Stimulated activated effector memory CD8-positive, alpha-beta T cell treated with anti-CD3 and anti-CD28 coated beads, Interleukin-12 subunit alpha, Interleukin-12 subunit beta, amount 100 ng/mL, for 72 hours (primary cell): ENCODE data around the gene SLC5A12.

ENCODE experiments used
- ATAC-seq: fragments of 150-1000 bp; cut with Tn5 transposase; 2 replicates; pipeline ENCODE4 v1.10.0; 2021
- DNase-seq, 2 donors: peaks; one replicate each; pipeline ENCODE4 v3.0.0; 2021 to 2022; ENCODE audit warnings: low spot score in 2 of 2
- H3K27ac Mint-ChIP-seq: one replicate; pipeline ENCODE4 v1.8.0; 2022; ENCODE audit warnings: mild to moderate bottlenecking, mixed read lengths
- H3K36me3 Mint-ChIP-seq: one replicate; pipeline ENCODE4 v1.8.0; 2022; ENCODE audit warnings: mild to moderate bottlenecking, mixed read lengths
- H3K4me1 Mint-ChIP-seq: one replicate; pipeline ENCODE4 v1.8.0; 2022; ENCODE audit warnings: mixed read lengths
- H3K4me3 Mint-ChIP-seq: one replicate; pipeline ENCODE4 v1.8.0; 2022; ENCODE audit warnings: mild to moderate bottlenecking, mixed read lengths
- H3K9me3 Mint-ChIP-seq: one replicate; pipeline ENCODE4 v1.8.0; 2022; ENCODE audit warnings: mixed read lengths

Gene SLC5A12

GRCh38 chr11:26632691-26633159 lies 89.1 kb downstream of the SLC5A12 start:
- H3K4me1 Mint-ChIP-seq, result no peaks in the 10 kb centered on the region
- H3K4me3 Mint-ChIP-seq, result no peak overlapping the region
- ATAC-seq (no peak), DNase-seq (no peak)
- no peaks in the 10 kb centered on the region for H3K36me3 Mint-ChIP-seq
- peaks cover 13% of the 10 kb centered on the region for H3K9me3 Mint-ChIP-seq
- H3K27ac Mint-ChIP-seq, result no peak overlapping the region

- ATAC-seq (no peak), DNase-seq (no peak)
- Mint-ChIP-seq H3K9me3 (peaks cover 21% of the 10 kb centered on the region), H3K36me3 (no peaks in the 10 kb centered on the region), H3K4me3 (no peak overlapping the region), H3K27ac (no peak overlapping the region), H3K4me1 (no peaks in the 10 kb centered on the region)
Observed at GRCh38 chr11:26626346-26626745, 95.5 kb downstream of the SLC5A12 start.

GRCh38 chr11:26623076-26623659 lies 98.7 kb downstream of the SLC5A12 start:
- ATAC-seq, result no peak

GRCh38 chr11:26622181-26622580 lies 99.7 kb downstream of the SLC5A12 start:
- Mint-ChIP-seq H3K36me3 (no peaks in the 10 kb centered on the region), H3K27ac (no peak overlapping the region), H3K4me1 (no peaks in the 10 kb centered on the region), H3K9me3 (peaks cover 25% of the 10 kb centered on the region), H3K4me3 (no peak overlapping the region)
- DNase-seq (no peak), ATAC-seq (no peak)

More at GRCh38 chr11:26623076-26623659, 98.7 kb downstream of the SLC5A12 start:
- Mint-ChIP-seq H3K4me1 (no peaks in the 10 kb centered on the region), H3K27ac (no peak overlapping the region), H3K9me3 (peaks cover 26% of the 10 kb centered on the region), H3K36me3 (no peaks in the 10 kb centered on the region), H3K4me3 (no peak overlapping the region)
- no peak for DNase-seq

GRCh38 chr11:26621132-26621531 lies 100.7 kb downstream of the SLC5A12 start:
- DNase-seq, result no peak
- Mint-ChIP-seq H3K4me3 (no peak overlapping the region), H3K27ac (no peak overlapping the region)

GRCh38 chr11:26620282-26621045 lies 101.4 kb downstream of the SLC5A12 start:
- H3K9me3 Mint-ChIP-seq, result peaks cover 15% of the 10 kb centered on the region
- H3K27ac Mint-ChIP-seq, result no peak overlapping the region
- H3K4me3 Mint-ChIP-seq, result no peak overlapping the region
- H3K4me1 Mint-ChIP-seq, result no peaks in the 10 kb centered on the region
- ATAC-seq, result no peak
- no peak for DNase-seq
- no peaks in the 10 kb centered on the region for H3K36me3 Mint-ChIP-seq

More at GRCh38 chr11:26621132-26621531, 100.7 kb downstream of the SLC5A12 start:
- Mint-ChIP-seq H3K4me1 (no peaks in the 10 kb centered on the region), H3K36me3 (no peaks in the 10 kb centered on the region), H3K9me3 (peaks cover 18% of the 10 kb centered on the region)
- no peak for ATAC-seq

- Mint-ChIP-seq H3K4me1 (no peaks in the 10 kb centered on the region), H3K9me3 (peaks cover 14% of the 10 kb centered on the region), H3K27ac (no peak overlapping the region), H3K4me3 (no peak overlapping the region), H3K36me3 (no peaks in the 10 kb centered on the region)
- ATAC-seq (no peak), DNase-seq (no peak)
Observed at GRCh38 chr11:26618441-26618840, 103.4 kb downstream of the SLC5A12 start.
